Measurements from ENCODE around the gene KMT5B.

DNA sequence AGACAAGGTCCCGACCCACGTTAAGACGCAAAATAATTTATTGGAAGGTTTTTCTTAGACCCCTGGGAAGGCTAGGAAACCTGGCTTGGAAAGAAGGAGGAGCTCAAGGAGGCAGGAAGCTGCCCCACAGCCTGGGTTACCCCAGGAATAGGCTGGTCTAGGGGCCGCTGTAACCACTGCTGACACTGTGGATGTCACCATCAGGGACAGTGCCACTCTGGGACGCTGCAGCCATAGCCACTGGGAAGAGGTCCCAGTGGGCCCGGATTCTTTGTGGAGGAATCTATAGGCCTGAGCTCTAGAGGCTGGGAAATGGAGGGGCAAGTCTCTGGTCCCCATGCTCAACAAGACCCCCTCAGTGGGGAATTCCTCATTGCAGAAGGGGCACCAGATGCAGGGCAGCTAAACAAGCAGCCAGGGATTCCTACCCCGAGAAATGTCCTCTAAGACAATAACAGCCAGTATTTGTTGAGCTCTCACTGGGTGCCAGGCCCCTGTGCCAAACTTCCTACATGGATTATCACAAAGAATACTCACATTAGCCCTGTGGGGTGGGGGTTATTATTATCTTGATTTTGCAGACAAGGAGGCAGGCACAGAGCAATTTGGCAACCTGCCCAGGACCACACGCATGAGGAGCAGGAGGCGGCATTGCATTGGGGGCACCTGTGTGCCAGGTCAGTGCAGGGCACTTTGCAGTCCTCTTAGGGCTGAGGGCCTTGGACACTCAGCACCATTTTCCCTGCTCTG lies 72.4 kb downstream of the KMT5B start:
- TF ChIP-seq POLR2AphosphoS5 (IDR thresholded peaks at IDR 0.05; ENCODE audit: low read depth, low read length) (no peak), POLR2A (IDR thresholded peaks at IDR 0.05; ENCODE audit: low read depth, low read length) (no peak), TAF1 (IDR thresholded peaks at IDR 0.05; ENCODE audit: low read depth, low read length) (no peak), PAX5 (IDR thresholded peaks at IDR 0.05; ENCODE audit: insufficient read depth, low read length, severe bottlenecking) (no peak), POU2F2 (IDR thresholded peaks at IDR 0.05; ENCODE audit: low read depth, low read length) (no peak)
